KMS-11 (cell line): ENCODE results near the gene EVC.

Experiments
- H2AFZ ChIP-seq: fragments of 200-600 bp; sonication (generic); 2 replicates; pipeline ENCODE4 v1.6.1; 2016; ENCODE audit warnings: antibody characterized with exemption, mixed run types, low read depth
- H3K27ac ChIP-seq: fragments of 200-600 bp; sonication (generic); 2 replicates; pipeline ENCODE4 v1.6.1; 2016; ENCODE audit warnings: mild to moderate bottlenecking, mixed run types
- H3K27me3 ChIP-seq: fragments of 200-600 bp; sonication (generic); 2 replicates; pipeline ENCODE4 v1.6.1; 2017; ENCODE audit warnings: mild to moderate bottlenecking, low read depth, mixed run types, moderate library complexity; ENCODE audit not compliant: insufficient read depth
- H3K36me3 ChIP-seq: fragments of 200-600 bp; sonication (generic); 2 replicates; pipeline ENCODE4 v1.6.1; 2017; ENCODE audit warnings: mild to moderate bottlenecking, mixed run types; ENCODE audit not compliant: insufficient read depth
- H3K4me1 ChIP-seq: fragments of 200-600 bp; sonication (generic); 2 replicates; pipeline ENCODE4 v1.6.1; 2016; ENCODE audit warnings: mild to moderate bottlenecking, low read depth, mixed run types; ENCODE audit not compliant: poor library complexity, severe bottlenecking
- H3K4me2 ChIP-seq: fragments of 200-600 bp; sonication (generic); 2 replicates; pipeline ENCODE4 v1.7.0; 2016; ENCODE audit warnings: mild to moderate bottlenecking, mixed run types
- H3K4me3 ChIP-seq: fragments of 200-600 bp; sonication (generic); IDR thresholded peaks from 2 replicates; pipeline ENCODE4 v1.6.1; 2017; ENCODE audit warnings: low read depth, low read length, mixed read lengths; ENCODE audit not compliant: insufficient read depth
- H3K79me2 ChIP-seq: fragments of 200-600 bp; sonication (generic); 2 replicates; pipeline ENCODE4 v1.6.1; 2016; ENCODE audit warnings: low read depth, mixed run types; ENCODE audit not compliant: insufficient read depth
- H3K9ac ChIP-seq: fragments of 200-600 bp; sonication (generic); 2 replicates; pipeline ENCODE4 v1.6.1; 2016; ENCODE audit warnings: mild to moderate bottlenecking, mixed run types
- H4K20me1 ChIP-seq: fragments of 200-600 bp; sonication (generic); 2 replicates; pipeline ENCODE4 v1.6.1; 2016; ENCODE audit warnings: mild to moderate bottlenecking, mixed run types; ENCODE audit not compliant: insufficient read depth
- TF ChIP-seq, protein P1 (sequence below): fragments of 200-600 bp; sonication (generic); conservative IDR thresholded peaks from 2 replicates; pipeline ENCODE4 v1.6.1; 2017; ENCODE audit warnings: low read depth, mild to moderate bottlenecking, antibody characterized with exemption, low read length, moderate library complexity, mixed read lengths

The EVC gene

DNA sequence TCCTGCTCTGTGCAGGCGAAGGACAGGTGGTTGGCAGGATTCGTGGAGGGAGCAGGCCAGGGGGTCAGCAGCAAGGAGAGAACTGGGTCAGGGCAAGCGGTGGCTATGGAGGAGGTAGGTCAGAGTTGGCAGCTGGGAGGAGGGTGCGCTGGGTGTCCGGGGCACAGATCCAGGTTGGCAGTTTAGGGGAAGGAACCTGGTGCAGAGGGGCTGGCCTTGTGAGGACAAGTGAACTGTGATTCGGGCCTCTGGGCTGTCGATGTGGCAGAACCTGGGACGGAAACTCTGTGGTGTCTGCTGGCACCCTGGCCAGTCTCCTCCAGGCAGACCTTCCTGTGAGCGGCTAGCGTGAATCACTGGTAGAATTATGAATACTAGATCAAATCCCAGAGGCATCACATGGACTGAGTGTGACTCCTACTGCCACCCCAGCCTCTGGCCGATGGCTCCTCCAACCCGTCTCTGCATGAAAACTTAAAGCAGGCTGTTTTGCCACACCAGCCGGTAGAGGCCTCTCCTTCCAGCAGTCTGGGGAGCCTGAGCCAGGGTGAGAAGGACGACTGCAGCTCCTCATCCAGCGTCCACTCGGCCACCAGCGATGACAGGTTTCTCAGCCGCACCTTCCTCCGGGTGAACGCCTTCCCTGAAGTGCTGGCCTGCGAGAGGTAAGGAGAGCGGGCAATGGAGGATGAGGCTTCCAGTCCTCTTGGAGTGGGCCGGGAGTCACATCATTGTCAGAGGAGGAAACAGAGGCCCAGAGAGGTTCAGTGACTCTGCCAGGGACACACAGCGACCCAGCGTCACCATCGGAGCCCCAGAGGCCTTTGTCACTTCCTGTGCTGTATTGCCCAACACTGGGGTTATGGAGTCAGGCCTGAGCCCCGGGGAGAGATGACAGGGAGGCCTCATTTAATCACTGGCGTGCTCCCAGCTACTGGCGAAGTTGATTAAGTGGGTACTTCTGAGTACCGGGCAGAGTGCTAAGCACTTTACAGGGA, 20.3 kb downstream of the EVC start:
- Histone ChIP-seq H4K20me1 (no peaks in the 10 kb centered on the region), H3K9ac (no peak overlapping the region)

DNA sequence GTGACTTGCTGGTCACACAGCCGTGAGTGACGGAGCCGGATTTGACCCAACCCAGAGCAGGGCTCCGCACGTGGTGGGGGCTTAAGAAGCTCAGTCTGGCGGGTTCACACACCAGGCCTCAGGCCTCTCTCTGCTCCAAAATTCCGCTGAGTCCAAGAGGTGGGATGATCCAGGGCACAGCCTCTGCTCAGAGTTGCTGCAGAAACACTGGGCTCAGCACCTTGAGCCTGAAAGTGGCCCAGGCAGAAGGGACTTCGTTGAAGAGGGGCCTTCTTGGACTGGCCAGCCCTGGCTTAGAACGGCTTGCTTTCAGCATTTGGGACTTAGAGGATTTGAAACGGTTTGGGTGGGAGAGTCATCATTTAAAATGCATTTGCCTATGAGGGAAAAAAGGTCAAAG, 21.2 kb downstream of the EVC start:
- Histone ChIP-seq H3K79me2 (no peaks in the 10 kb centered on the region), H3K36me3 (no peaks in the 10 kb centered on the region)

More for the DNA sequence above, 20.3 kb downstream of the EVC start:
- Histone ChIP-seq H3K27ac (no peak overlapping the region), H2AFZ (no peak overlapping the region), H3K4me2 (no peak overlapping the region), H3K27me3 (no peaks in the 10 kb centered on the region), H3K4me3 (no peak overlapping the region), H3K4me1 (no peaks in the 10 kb centered on the region), H3K36me3 (no peaks in the 10 kb centered on the region), H3K79me2 (no peaks in the 10 kb centered on the region)
- TF ChIP-seq, protein P1, sequence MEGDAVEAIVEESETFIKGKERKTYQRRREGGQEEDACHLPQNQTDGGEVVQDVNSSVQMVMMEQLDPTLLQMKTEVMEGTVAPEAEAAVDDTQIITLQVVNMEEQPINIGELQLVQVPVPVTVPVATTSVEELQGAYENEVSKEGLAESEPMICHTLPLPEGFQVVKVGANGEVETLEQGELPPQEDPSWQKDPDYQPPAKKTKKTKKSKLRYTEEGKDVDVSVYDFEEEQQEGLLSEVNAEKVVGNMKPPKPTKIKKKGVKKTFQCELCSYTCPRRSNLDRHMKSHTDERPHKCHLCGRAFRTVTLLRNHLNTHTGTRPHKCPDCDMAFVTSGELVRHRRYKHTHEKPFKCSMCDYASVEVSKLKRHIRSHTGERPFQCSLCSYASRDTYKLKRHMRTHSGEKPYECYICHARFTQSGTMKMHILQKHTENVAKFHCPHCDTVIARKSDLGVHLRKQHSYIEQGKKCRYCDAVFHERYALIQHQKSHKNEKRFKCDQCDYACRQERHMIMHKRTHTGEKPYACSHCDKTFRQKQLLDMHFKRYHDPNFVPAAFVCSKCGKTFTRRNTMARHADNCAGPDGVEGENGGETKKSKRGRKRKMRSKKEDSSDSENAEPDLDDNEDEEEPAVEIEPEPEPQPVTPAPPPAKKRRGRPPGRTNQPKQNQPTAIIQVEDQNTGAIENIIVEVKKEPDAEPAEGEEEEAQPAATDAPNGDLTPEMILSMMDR, result no peak

DNA sequence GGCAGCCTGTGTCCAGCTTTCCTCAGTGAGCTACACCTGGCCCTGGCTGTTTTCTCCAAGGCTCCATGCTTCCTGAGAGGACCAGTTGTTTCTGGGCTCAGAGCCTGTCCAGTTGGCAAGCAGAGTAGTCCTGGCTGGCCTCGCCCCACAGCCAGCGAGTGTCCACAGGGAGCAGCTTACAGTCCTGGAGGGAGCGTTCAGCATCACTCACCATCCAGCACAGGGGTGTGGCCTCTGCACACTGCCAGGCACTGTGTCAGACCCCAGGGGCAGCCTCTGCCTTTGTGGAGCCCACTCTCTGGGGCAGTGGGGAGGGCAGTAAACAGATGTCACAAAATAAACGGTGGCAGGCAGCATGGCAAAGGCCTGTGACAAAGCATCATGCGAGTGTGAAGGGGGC, 23.9 kb downstream of the EVC start:
- H3K36me3 ChIP-seq, result no peaks in the 10 kb centered on the region

More for the DNA sequence above, 21.2 kb downstream of the EVC start:
- Histone ChIP-seq H3K4me1 (no peaks in the 10 kb centered on the region), H4K20me1 (no peaks in the 10 kb centered on the region), H3K9ac (no peak overlapping the region), H3K27ac (no peak overlapping the region), H2AFZ (no peak overlapping the region), H3K27me3 (no peaks in the 10 kb centered on the region), H3K4me2 (no peak overlapping the region), H3K4me3 (no peak overlapping the region)
- TF ChIP-seq, protein P1, result no peak

DNA sequence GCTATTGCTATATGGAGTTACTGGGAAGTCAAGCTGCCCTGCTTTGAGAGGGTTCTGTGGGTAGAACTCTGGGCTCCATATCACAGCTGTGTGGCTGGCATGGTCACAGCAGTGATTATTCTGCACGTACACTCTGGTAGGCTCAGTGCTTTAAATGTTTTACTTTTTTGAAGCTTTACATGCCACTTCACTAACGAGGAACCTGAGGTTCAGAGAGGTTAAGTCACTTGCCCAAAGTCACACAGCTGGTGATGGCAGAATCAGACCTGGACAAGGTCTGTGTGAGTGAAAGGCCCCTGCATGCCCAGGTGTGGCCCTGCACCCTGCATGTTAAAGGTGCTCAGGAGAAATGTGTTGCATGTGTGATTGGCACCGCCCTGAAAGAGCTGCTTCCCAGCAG, 24.5 kb downstream of the EVC start:
- Histone ChIP-seq H4K20me1 (no peaks in the 10 kb centered on the region), H2AFZ (no peak overlapping the region), H3K9ac (no peak overlapping the region), H3K4me1 (no peaks in the 10 kb centered on the region), H3K79me2 (no peaks in the 10 kb centered on the region), H3K36me3 (no peaks in the 10 kb centered on the region), H3K4me3 (no peak overlapping the region), H3K27me3 (no peaks in the 10 kb centered on the region), H3K27ac (no peak overlapping the region), H3K4me2 (no peak overlapping the region)
- TF ChIP-seq, protein P1, result no peak

More for the DNA sequence above, 23.9 kb downstream of the EVC start:
- Histone ChIP-seq H3K4me1 (no peaks in the 10 kb centered on the region), H3K4me2 (no peak overlapping the region), H3K4me3 (no peak overlapping the region), H3K79me2 (no peaks in the 10 kb centered on the region), H3K27ac (no peak overlapping the region), H4K20me1 (no peaks in the 10 kb centered on the region), H3K27me3 (no peaks in the 10 kb centered on the region), H2AFZ (no peak overlapping the region), H3K9ac (no peak overlapping the region)
- TF ChIP-seq, protein P1, result no peak
